GM12864 (cell line): Measurements from ENCODE around the gene CTIF.

ENCODE experiments used
- DNase-seq: peaks from one replicate; pipeline ENCODE4 v3.0.0-alpha.2; 2011; ENCODE audit warnings: low read depth
- H3K4me3 ChIP-seq: 2 replicates; pipeline ENCODE4 v1.5.1; 2011; ENCODE audit warnings: mild to moderate bottlenecking, low read depth, low read length, control low read depth
- CTCF ChIP-seq: IDR thresholded peaks from 2 replicates; pipeline ENCODE4 v1.5.1; 2011; ENCODE audit warnings: low read depth, mild to moderate bottlenecking, moderate library complexity, low read length, control low read depth, inconsistent platforms; ENCODE audit errors: missing control alignments

CTIF gene

GRCh38 chr18:48843596-48843995 is 304.8 kb downstream of the CTIF start:
- H3K4me3 ChIP-seq, result no peak overlapping the region
- TF ChIP-seq CTCF, result no peak
- no peak for DNase-seq

GRCh38 chr18:48844271-48844670 is 305.4 kb downstream of the CTIF start:
- no peak for TF ChIP-seq CTCF
- H3K4me3 ChIP-seq, result no peak overlapping the region
- no peak for DNase-seq

- TF ChIP-seq CTCF, result no peak
- no peak for DNase-seq
- no peak overlapping the region for H3K4me3 ChIP-seq
Observed at GRCh38 chr18:48845174-48845573, 306.3 kb downstream of the CTIF start.

- TF ChIP-seq CTCF, result no peak
- no peak overlapping the region for H3K4me3 ChIP-seq
- no peak for DNase-seq
Observed at GRCh38 chr18:48846423-48846932, 307.6 kb downstream of the CTIF start.

- no peak for DNase-seq
- no peak for TF ChIP-seq CTCF
- H3K4me3 ChIP-seq, result no peak overlapping the region
Observed at GRCh38 chr18:48847807-48848486, 309.1 kb downstream of the CTIF start.

- TF ChIP-seq CTCF, result no peak
- no peak for DNase-seq
- H3K4me3 ChIP-seq, result no peak overlapping the region
Observed at GRCh38 chr18:48848641-48849143, 309.9 kb downstream of the CTIF start.
